Head of caudate nucleus (tissue), 42 donors: Measurements from ENCODE around the gene LYRM7.

Source experiments
- DNase-seq, 42 donors: peaks; one replicate each; pipeline versions ENCODE4 v3.0.0 to v3.0.0-alpha.2; 2020 to 2021; ENCODE audit warnings: mixed read lengths in 7 of 42
- intact Hi-C: fragments of 100-400 bp; cut with DNase I; formaldehyde crosslinking; loops from one replicate; pipeline ENCODE4 v1.15.0; 2022

Gene LYRM7

GRCh38 chr5:131212471-131213021, 41.8 kb downstream of the LYRM7 start:
- intact Hi-C loops = no loop called here
- no peak for DNase-seq

- no peak for DNase-seq
- intact Hi-C loops = no loop called here
Observed at GRCh38 chr5:131214609-131215227, 44.0 kb downstream of the LYRM7 start.

GRCh38 chr5:131217791-131218190, 47.0 kb downstream of the LYRM7 start:
- DNase-seq = no peak
- intact Hi-C loops = no loop called here

- DNase-seq = no peak
- intact Hi-C loops = no loop called here
Observed at GRCh38 chr5:131218392-131218791, 47.6 kb downstream of the LYRM7 start.

- intact Hi-C loops = no loop called here
- no peak for DNase-seq
Observed at GRCh38 chr5:131220566-131220965, 49.8 kb downstream of the LYRM7 start.

GRCh38 chr5:131221008-131221703, 50.4 kb downstream of the LYRM7 start:
- intact Hi-C loops = no loop called here

GRCh38 chr5:131221888-131222287, 51.1 kb downstream of the LYRM7 start:
- DNase-seq = peak in 7 of 42 donors; percentile 17 to 50 (median 34)
- intact Hi-C loops = no loop called here

More at GRCh38 chr5:131221008-131221703, 50.4 kb downstream of the LYRM7 start:
- no peak for DNase-seq

GRCh38 chr5:131222731-131223130, 52.0 kb downstream of the LYRM7 start:
- intact Hi-C loops = no loop called here
- peak in 7 of 42 donors; percentile 17 to 51 (median 41) for DNase-seq

- intact Hi-C loops = no loop called here
- DNase-seq = no peak
Observed at GRCh38 chr5:131223751-131224386, 53.1 kb downstream of the LYRM7 start.

GRCh38 chr5:131224387-131225201, 53.9 kb downstream of the LYRM7 start:
- intact Hi-C loops = no loop called here
- peak in 21 of 42 donors; percentile 5 to 51 (median 25) for DNase-seq

GRCh38 chr5:131225282-131225974, 54.7 kb downstream of the LYRM7 start:
- intact Hi-C loops = no loop called here
- no peak for DNase-seq

GRCh38 chr5:131226899-131227298, 56.2 kb downstream of the LYRM7 start:
- DNase-seq = no peak
- intact Hi-C loops = no loop called here

- intact Hi-C loops = no loop called here
- no peak for DNase-seq
Observed at GRCh38 chr5:131228646-131229045, 57.9 kb downstream of the LYRM7 start.

GRCh38 chr5:131229623-131230022, 58.9 kb downstream of the LYRM7 start:
- no peak for DNase-seq
- intact Hi-C loops = no loop called here

- DNase-seq = peak in 24 of 42 donors; percentile 10 to 79 (median 46)
- intact Hi-C loops = no loop called here
Observed at GRCh38 chr5:131230406-131230805, 59.7 kb downstream of the LYRM7 start.

- DNase-seq = no peak
- intact Hi-C loops = no loop called here
Observed at GRCh38 chr5:131239686-131240085, 68.9 kb downstream of the LYRM7 start.

- intact Hi-C loops = no loop called here
- DNase-seq = no peak
Observed at GRCh38 chr5:131242728-131243255, 72.0 kb downstream of the LYRM7 start.

GRCh38 chr5:131245312-131245711, 74.6 kb downstream of the LYRM7 start:
- no peak for DNase-seq
- intact Hi-C loops = no loop called here
